MM.1S (cell line): ENCODE data around the gene TTYH2.

ENCODE experiments used
- DNase-seq: peaks from one replicate; pipeline ENCODE4 v3.0.0-alpha.2; 2015
- H2AFZ ChIP-seq: fragments of 300-600 bp; sonication (generic); 2 replicates; pipeline ENCODE4 v1.6.0; 2016; ENCODE audit warnings: antibody characterized with exemption, low read length
- H3F3A ChIP-seq: fragments of 300-600 bp; sonication (generic); 2 replicates; pipeline ENCODE4 v1.6.1; 2016; ENCODE audit warnings: mild to moderate bottlenecking, antibody characterized with exemption, low read length, moderate library complexity, mixed read lengths; ENCODE audit not compliant: insufficient read depth
- H3K27ac ChIP-seq: fragments of 300-600 bp; sonication (generic); 2 replicates; pipeline ENCODE4 v1.5.1; 2016; ENCODE audit warnings: mild to moderate bottlenecking, low read length
- H3K27me3 ChIP-seq: fragments of 300-600 bp; sonication (generic); replicated peaks from 2 replicates; pipeline ENCODE4 v1.6.0; 2016; ENCODE audit warnings: low read length; ENCODE audit not compliant: insufficient read depth
- H3K36me3 ChIP-seq: fragments of 300-600 bp; sonication (generic); replicated peaks from 2 replicates; pipeline ENCODE4 v1.6.1; 2016; ENCODE audit warnings: mild to moderate bottlenecking, low read length, mixed read lengths; ENCODE audit not compliant: insufficient read depth
- H3K4me1 ChIP-seq: fragments of 300-600 bp; sonication (generic); 2 replicates; pipeline ENCODE4 v1.6.1; 2016; ENCODE audit warnings: low read length, mixed read lengths
- H3K4me2 ChIP-seq: fragments of 300-600 bp; sonication (generic); 2 replicates; pipeline ENCODE4 v1.6.0; 2016; ENCODE audit warnings: low read depth, low read length
- H3K4me3 ChIP-seq: fragments of 300-600 bp; sonication (generic); 2 replicates; pipeline ENCODE4 v1.5.1; 2016; ENCODE audit warnings: low read length, mixed read lengths
- H3K79me2 ChIP-seq: fragments of 300-600 bp; sonication (generic); 2 replicates; pipeline ENCODE4 v1.6.1; 2016; ENCODE audit warnings: mixed run types, low read length, mixed read lengths
- H3K9ac ChIP-seq: fragments of 300-600 bp; sonication (generic); 2 replicates; pipeline ENCODE4 v1.6.1; 2016; ENCODE audit warnings: low read length, mixed read lengths
- H3K9me2 ChIP-seq: fragments of 300-600 bp; sonication (generic); replicated peaks from 2 replicates; pipeline ENCODE4 v1.6.1; 2016; ENCODE audit warnings: mild to moderate bottlenecking, low read length, mixed read lengths; ENCODE audit not compliant: insufficient read depth
- H3K9me3 ChIP-seq: fragments of 300-600 bp; sonication (generic); replicated peaks from 2 replicates; pipeline ENCODE4 v1.6.1; 2016; ENCODE audit warnings: mild to moderate bottlenecking, low read length, mixed read lengths; ENCODE audit not compliant: insufficient read depth
- H4K20me1 ChIP-seq: fragments of 300-600 bp; sonication (generic); 2 replicates; pipeline ENCODE4 v1.6.1; 2016; ENCODE audit warnings: mild to moderate bottlenecking, low read length, moderate library complexity, mixed read lengths; ENCODE audit not compliant: insufficient read depth
- EZH2 ChIP-seq: fragments of 300-600 bp; sonication (generic); optimal IDR thresholded peaks from 2 replicates; pipeline ENCODE3; 2017; ENCODE audit warnings: low read depth, mild to moderate bottlenecking, antibody characterized with exemption, low read length, mixed read lengths
- EZH2phosphoT487 ChIP-seq: fragments of 300-600 bp; sonication (generic); IDR thresholded peaks from 2 replicates; pipeline ENCODE4 v1.6.1; 2018; ENCODE audit warnings: antibody characterized with exemption, low read length
- TF ChIP-seq, protein P1 (sequence below): fragments of 300-600 bp; sonication (generic); IDR thresholded peaks from 2 replicates; pipeline ENCODE4 v1.5.1; 2016; ENCODE audit warnings: antibody characterized with exemption, low read length, mixed read lengths

Gene TTYH2

DNA sequence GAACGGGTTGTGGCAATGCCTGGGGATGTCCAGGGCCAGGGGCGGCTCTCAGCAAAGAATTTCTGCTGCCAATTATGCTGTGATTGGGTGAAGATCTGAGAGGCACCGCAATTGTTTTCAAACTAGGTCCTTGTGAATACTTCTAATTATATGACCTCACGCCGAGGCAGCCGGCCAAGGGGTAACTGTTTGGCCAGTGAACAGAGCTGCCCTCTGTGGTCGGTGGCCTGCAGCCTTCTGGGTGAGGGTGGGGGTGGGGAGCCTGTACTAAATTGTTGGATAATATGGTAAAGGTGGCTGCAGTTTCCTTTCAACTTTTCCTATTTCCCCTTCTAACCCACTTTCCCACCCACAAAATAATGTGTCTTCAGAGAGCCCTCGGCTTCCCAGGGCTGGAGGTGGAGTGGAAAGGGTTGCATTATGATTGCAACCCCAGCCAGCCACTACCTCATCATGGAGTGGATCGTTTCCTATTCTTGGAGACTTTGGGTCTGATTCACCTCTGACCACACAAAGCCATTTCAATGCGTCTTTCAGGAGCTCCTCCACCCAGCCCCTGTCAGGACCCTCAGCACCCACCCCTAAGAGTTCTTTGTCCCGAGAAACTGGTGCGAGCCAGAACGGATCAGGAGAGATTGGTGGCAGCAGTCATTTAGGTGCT lies 58.7 kb downstream of the TTYH2 start:
- no peaks in the 10 kb centered on the region for H3K9me3 ChIP-seq
- no peaks in the 10 kb centered on the region for H3F3A ChIP-seq
- H2AFZ ChIP-seq = no peak overlapping the region
- peaks cover 95% of the 10 kb centered on the region for H3K27me3 ChIP-seq
- no peak for DNase-seq
- peaks cover 7% of the 10 kb centered on the region; the same call in 1 of the 2 replicates for H3K4me1 ChIP-seq
- H3K4me2 ChIP-seq = no peak overlapping the region
- no peak for TF ChIP-seq EZH2phosphoT487
- no peak for TF ChIP-seq EZH2
- TF ChIP-seq, protein P1, sequence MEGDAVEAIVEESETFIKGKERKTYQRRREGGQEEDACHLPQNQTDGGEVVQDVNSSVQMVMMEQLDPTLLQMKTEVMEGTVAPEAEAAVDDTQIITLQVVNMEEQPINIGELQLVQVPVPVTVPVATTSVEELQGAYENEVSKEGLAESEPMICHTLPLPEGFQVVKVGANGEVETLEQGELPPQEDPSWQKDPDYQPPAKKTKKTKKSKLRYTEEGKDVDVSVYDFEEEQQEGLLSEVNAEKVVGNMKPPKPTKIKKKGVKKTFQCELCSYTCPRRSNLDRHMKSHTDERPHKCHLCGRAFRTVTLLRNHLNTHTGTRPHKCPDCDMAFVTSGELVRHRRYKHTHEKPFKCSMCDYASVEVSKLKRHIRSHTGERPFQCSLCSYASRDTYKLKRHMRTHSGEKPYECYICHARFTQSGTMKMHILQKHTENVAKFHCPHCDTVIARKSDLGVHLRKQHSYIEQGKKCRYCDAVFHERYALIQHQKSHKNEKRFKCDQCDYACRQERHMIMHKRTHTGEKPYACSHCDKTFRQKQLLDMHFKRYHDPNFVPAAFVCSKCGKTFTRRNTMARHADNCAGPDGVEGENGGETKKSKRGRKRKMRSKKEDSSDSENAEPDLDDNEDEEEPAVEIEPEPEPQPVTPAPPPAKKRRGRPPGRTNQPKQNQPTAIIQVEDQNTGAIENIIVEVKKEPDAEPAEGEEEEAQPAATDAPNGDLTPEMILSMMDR = no peak
- H3K9ac ChIP-seq = no peak overlapping the region
- H4K20me1 ChIP-seq = no peaks in the 10 kb centered on the region
- H3K4me3 ChIP-seq = no peak overlapping the region
- H3K27ac ChIP-seq = no peak overlapping the region
- H3K79me2 ChIP-seq = no peaks in the 10 kb centered on the region
- H3K36me3 ChIP-seq = no peaks in the 10 kb centered on the region
- H3K9me2 ChIP-seq = no peaks in the 10 kb centered on the region

DNA sequence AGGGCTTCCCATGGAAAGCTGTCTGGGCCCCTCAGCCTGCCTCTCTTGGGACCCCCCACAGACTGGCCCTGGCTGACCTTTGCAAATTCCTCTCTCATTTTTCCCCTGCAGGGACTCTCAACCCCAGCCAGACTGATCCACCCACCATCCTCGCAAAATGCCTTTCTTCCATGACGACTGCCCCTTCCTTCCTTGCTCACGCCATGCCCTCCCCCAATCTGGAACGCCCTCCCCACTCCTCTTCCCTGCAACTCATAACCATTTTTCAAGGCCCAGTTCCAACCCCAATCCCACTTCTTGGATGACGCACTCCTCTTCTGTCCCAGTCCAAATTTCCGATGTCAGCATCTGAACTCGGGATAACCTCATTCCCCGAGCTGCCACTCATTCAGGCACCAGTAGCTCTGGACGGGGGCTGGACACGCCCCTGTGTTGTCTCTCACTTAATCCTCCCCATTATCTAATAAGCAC lies 59.4 kb downstream of the TTYH2 start:
- Histone ChIP-seq H3K27me3 (peaks cover 95% of the 10 kb centered on the region), H4K20me1 (no peaks in the 10 kb centered on the region), H3K27ac (no peak overlapping the region), H3F3A (no peaks in the 10 kb centered on the region), H3K9me2 (no peaks in the 10 kb centered on the region), H2AFZ (no peak overlapping the region), H3K4me2 (no peak overlapping the region), H3K4me3 (no peak overlapping the region), H3K9ac (no peak overlapping the region), H3K36me3 (no peaks in the 10 kb centered on the region), H3K9me3 (no peaks in the 10 kb centered on the region), H3K79me2 (no peaks in the 10 kb centered on the region), H3K4me1 (peaks cover 7% of the 10 kb centered on the region; the same call in 1 of the 2 replicates)
- no peak for DNase-seq
- TF ChIP-seq EZH2 = no peak
- TF ChIP-seq EZH2phosphoT487 = no peak
- TF ChIP-seq, protein P1 = no peak

DNA sequence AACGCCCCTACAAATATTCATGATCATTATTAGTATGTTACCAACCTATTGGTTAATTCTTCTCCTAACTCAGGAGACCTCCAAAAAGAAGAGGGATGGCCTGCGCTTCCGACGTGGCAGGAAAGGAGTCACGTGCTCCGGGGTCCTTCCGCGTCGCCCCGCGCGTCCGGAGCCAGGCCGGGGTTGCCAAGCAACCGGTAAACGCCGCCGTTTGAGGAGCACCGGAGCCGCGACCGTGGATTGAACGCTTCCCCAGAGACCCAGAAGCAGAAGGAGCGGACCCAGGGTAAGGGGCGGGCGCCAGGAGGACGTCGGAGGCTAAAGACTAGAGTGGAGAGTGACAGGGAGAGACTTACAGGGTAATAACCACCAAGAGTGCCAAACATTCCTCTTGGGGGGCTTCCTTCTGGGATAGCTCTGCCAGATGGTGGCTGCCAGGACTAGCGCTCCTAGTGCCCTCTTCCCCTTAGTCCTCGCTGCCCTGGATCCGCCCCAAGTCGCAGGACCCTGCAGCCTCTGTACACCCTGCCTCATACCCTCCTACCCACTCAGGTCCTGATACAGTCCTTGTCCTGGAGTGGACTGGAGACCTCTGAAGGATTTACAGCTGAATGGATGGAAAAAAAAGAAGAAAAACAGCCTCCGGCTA lies 60.8 kb downstream of the TTYH2 start, which contains the start of gene DNAI2:
TSS of gene DNAI2 (plus strand) at position 175 of the 649 bp plus-strand sequence. CDS start 7,584 bp downstream, outside the sequence.
- H3K9me3 ChIP-seq = no peaks in the 10 kb centered on the region
- H3F3A ChIP-seq = no peaks in the 10 kb centered on the region
- no peaks in the 10 kb centered on the region for H3K79me2 ChIP-seq
- H3K4me1 ChIP-seq = peaks cover 7% of the 10 kb centered on the region; the same call in 1 of the 2 replicates
- H3K27ac ChIP-seq = no peak within 1 kb of the TSS
- no peaks in the 10 kb centered on the region for H3K36me3 ChIP-seq
- no peaks in the 10 kb centered on the region for H3K9me2 ChIP-seq
- H4K20me1 ChIP-seq = no peaks in the 10 kb centered on the region
- no peak within 1 kb of the TSS for H3K4me3 ChIP-seq
- H3K9ac ChIP-seq = no peak within 1 kb of the TSS
- H2AFZ ChIP-seq = 0 out of 2 replicates have a peak within 1 kb of the TSS, but pooled peaks have one; percentile 4
- DNase-seq = no peak
- H3K4me2 ChIP-seq = peak within 1 kb of the TSS; percentile 29
- TF ChIP-seq, protein P1 = no peak
- no peak for TF ChIP-seq EZH2phosphoT487
- peaks cover 89% of the 10 kb centered on the region for H3K27me3 ChIP-seq
